NK-92 (cell line): ENCODE data around the gene FIS1.
"Not testable (repeated sequence)": the region's sequence is repeated elsewhere in the genome, so short reads cannot be mapped to it uniquely, and the experiment has no call there.

Experiments
- DNase-seq: peaks from one replicate; lab custom pipeline; 2025; ENCODE audit not compliant: unreplicated experiment; lab: John Stamatoyannopoulos, UW

The FIS1 gene

DNA sequence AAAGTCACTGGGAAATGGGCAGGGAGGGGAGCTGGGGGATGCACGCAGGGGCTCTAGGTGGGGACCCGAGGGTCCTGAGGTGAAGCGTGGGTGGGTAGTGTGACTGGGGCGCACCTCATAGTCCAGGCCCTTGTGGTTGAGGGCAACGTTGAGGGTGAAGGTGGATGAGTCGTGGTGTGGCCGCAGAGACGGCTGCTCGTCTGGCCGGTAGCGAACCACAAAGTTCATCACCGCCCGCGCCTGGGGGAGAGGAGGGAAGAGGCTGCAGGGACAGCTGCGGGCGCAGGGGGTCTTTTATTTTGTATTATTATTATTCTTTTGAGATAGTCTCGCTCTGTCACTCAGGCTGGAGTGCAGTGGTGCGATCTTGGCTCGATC is 38.2 kb downstream of the FIS1 start:
- DNase-seq, result no peak

GRCh38 chr7:101205901-101206664 is 38.8 kb downstream of the FIS1 start:
- no peak for DNase-seq

GRCh38 chr7:101203740-101204738 is 40.8 kb downstream of the FIS1 start:
- not testable (repeated sequence) for DNase-seq

GRCh38 chr7:101202603-101202918 is 42.3 kb downstream of the FIS1 start:
- DNase-seq, result no peak

- no peak for DNase-seq
Measured at GRCh38 chr7:101201695-101202602, 42.9 kb downstream of the FIS1 start.

DNA sequence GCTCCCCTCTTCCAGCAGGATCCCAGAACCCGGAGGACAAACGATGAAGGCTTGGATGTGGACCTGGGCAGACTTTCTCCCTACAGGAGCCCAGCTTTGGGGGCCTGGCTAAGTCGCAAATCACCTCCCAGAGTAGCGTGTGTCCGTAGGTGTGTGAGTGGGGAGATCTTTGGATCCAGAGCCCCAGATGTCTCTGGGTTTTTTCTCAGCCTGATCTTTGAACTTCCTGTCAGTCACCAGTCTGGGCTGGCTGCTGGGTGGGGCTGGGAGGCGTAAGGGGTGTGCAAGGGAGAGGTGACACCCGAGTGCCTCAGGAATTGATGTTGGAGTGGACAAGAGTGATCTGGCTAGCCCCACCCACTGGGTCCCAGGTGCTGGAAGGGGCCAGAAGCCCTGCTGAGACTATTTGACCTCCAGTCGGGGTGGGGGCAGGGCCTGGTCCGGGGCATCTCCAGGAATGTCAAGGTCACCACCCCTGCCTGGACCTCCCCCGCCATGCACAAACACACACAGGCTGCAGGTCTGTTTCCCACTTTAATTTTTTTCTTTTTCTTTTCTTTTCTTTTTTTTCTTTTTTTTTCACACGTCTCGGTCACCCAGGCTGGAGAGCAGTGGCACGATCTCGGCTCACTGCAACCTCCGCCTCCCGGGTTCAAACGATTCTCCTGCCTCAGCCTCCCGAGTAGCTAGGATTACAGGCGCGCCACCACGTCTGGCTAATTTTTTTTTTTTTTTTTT is 43.9 kb downstream of the FIS1 start, which contains the start of gene MOGAT3:
TSS of gene MOGAT3 (minus strand) at position 175 of the 738 bp plus-strand sequence. CDS start 182 bp downstream, outside the sequence.
- DNase-seq, result no peak

- no peak for DNase-seq
Measured at GRCh38 chr7:101200504-101200861, 44.4 kb downstream of the FIS1 start.

DNA sequence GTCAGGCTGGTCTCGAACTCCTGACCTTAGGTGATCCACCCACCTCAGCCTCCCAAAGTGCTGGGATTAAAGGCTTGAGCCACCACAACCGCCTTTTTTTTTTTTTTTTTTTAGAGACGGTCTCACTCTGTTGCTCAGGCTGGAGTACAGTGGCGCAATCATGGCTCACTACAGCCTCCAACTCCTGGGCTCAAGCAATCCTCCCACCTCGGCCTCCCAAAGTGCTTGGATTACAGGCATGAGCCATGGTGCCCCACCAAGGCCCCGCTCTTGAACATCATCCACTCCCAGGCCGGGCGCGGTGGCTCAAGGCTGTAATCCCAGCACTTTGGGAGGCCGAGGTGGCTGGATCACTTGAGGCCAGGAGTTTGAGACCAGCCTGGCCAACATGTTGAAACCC is 45.4 kb downstream of the FIS1 start:
- DNase-seq, result not testable (repeated sequence)

DNA sequence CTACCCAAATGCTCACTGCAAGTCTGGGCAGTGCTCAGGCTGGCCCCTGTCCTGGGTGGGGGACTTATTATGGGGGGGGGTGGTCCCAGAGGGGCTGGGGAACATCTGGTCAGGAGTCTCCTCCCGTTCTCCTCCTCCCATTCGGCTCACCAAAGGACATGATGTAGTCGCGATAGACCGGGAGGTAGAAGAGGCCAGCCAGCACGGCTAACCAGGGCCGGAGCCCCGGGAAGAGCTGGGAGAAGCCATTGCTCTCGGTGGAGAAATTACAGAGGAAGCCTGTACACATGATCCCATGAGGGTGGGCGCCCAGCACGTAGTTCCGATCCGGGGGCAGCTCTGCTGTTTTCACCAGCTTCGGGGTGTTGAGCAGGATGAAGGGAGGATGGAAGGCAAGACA is 46.4 kb downstream of the FIS1 start:
- DNase-seq, result no peak

- no peak for DNase-seq
Measured at GRCh38 chr7:101197991-101198390, 46.9 kb downstream of the FIS1 start.

DNA sequence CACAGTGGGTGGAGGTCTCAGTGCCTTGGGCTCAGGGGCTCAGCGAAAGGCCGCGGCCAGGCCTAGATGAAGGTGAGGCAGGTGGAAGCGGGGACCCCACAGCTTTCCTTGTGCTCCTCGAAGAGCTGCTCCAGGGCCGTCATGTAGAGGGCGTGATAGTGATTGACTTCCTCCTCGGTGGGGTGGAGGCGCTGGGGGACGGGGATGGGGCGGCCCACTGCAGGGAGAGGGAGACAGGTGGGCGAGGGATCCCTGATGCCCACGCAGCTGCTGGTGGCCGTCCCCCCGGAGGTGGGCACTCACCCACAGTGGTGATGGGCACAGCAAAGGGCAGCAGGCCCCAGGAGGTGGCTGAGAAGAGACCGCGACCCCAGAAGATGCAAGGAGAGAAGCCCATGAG is 49.0 kb downstream of the FIS1 start:
- DNase-seq, result no peak
